GM19193 (cell line): Measurements from ENCODE around the gene TTC29.

Experiments
- POLR2A ChIP-seq: IDR thresholded peaks from 4 replicates; pipeline ENCODE4 v1.6.1; 2011; ENCODE audit not compliant: insufficient read depth, insufficient read length; ENCODE audit errors: extremely low read depth

Gene TTC29

DNA sequence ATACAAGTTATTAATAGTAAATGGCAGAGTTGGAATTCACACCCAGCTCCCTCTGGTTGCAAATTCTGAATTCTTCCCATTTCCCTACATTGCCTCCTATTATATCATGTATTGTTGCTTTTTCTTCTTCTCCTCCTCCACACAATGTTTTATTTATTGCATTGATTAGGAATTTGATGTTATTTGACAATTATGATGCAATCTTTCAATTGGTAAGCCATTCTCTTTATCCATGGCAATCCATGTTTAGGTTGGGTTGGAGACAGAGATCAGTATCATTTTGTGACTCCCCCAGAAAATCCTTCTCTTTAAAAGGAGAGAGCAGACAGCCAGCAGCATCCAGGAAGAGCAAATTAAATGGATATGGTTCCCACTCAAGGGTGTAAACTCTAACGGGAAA is 30.5 kb downstream of the TTC29 start:
- TF ChIP-seq POLR2A = no peak

DNA sequence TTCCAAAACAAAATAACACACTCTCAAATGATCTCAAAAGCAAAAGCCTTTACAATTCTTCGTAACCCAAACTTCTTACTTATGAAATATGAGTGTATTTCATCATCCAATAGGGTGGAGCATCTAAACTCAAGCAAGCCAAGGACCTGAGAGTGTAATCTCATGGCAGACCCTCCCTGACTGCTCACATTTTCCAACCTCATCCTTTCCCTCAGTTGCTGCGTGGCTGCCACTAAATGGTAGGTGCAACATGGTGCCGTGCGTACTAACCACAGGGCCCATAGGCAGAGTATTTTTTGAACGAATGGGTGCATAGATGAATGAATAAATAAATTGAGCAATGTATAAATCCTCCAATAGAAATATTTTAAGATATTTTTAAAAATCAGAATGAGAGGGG is 45.4 kb downstream of the TTC29 start:
- TF ChIP-seq POLR2A = no peak

DNA sequence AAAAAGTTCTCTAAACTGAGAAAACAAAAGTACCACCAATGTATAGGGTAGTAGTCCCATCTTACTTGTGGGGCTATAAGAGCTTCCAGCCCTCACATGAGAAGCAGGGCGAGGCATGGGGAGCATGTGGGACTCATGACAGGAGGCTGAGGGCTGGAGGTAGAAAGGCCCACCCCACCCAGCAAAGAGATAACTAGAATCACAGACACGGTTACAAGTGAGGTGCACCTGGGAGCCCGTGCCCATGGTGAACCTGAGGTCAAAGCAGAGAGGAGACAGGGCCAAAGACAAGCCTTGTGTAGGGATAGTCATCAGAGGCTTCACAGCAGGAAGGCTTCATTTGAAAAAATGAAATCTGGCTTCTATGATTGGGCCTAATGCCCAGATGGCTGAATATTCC is 55.4 kb downstream of the TTC29 start:
- TF ChIP-seq POLR2A = no peak

DNA sequence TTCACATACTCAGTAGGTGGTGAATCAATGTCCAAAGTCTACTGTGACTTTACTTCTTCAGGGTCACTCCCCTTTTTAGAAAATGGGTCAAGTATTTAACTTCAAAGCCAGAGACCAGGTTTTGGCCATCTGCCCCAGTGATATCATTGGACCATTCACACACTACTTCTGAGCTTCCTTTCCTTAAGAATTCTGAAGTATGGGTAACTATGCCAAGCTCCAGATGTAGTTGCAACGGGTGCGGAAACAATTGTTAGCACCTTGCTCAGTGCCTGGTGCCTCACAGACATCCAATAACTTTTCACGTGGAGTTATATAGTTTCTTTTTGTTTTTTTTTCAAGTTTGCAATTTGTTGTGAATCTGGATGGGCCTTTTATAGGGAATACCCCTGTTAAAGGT is 62.6 kb downstream of the TTC29 start:
- TF ChIP-seq POLR2A = no peak

DNA sequence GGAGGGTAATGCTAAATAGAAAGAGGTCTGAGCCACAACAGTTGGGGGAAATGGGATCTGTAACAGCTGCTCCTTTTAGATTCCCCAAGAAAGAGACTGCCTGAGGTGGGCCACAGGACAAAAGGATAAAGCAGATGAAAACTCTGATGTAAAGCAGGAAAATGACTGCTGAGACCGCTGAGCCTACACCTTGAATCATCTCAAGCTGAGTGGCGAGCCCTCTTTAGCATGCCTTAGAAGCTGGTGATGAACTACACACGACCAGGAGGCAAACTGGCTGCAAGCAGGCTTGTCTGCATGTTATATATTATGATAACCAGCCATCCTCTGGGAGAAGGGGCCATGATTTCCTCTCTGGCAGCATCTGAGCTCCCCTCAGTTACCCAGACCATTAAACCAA is 88.4 kb downstream of the TTC29 start:
- TF ChIP-seq POLR2A = no peak

DNA sequence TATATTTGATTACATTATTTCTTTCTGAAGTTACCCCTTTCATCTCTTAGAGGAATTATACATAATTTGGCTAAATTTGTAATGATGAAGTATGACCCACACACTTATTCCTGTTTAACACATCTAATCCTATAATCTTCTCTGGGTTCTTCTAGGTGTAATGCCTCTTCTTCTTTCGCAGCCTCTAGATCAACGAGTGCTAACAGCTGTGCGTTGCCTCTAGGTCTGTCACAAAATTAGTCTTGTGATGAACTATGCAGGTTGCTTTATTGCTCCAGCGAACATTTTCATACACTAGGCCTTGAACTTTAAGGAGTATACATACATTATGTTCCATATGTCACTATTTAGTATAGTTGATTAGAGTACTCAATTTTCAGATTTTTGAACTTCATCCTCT is 89.9 kb downstream of the TTC29 start:
- TF ChIP-seq POLR2A = no peak

DNA sequence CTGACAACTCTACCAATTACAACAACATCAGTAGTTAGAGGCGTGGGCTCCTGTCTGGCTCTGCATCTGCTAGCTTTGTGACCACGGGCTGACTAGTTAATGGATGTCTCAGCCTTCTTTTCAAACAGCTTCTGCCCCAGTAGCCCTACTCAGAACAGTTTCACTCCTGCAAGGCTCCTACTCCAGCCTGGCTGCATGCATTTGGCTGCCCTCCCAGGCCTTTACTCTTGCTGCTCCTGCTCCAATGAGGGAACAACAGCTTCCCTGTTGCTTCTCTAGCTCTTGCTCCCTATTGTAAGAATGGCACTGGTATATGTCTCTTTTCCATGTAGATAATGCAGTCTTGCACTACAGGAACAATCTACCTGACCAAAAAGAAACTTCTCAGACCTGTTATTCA is 93.3 kb downstream of the TTC29 start:
- TF ChIP-seq POLR2A = no peak

DNA sequence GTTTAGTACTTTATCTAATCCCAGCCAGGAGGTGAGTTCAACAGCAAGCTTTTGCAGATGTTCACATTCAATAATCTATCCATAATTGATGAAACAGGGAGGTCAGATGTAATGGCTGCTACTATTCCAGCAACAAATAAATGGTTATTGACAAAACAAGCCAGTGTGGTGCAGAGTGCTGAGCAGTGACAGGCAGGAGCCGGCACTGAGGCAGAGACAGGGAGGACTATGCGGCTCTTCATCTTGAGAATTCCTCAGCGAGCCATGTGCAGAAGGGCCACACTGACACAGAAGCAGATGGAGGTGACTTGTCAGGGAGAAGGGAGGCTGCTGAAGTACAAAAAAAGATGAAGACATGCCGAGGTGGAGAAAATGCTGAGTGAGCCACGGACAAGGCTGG is 98.3 kb downstream of the TTC29 start:
- no peak for TF ChIP-seq POLR2A

DNA sequence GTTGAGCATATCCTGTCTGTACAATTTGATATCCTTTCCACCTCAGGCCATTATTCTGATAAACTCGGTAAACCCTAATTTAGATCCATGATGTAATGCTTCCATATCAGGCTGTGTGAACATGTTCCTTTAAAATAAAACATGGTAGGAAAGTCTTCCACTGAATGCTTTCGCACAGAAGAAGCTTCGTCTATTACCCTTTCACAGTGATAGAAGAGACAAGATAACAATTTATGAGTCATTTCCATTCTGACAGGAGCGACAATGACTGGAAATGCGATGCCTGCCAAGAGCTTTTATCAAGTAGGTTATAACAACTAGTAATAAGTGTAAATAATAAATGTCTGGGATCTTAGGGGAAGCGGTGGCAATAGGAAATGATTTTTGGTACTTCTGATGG is 98.8 kb downstream of the TTC29 start:
- TF ChIP-seq POLR2A = no peak

DNA sequence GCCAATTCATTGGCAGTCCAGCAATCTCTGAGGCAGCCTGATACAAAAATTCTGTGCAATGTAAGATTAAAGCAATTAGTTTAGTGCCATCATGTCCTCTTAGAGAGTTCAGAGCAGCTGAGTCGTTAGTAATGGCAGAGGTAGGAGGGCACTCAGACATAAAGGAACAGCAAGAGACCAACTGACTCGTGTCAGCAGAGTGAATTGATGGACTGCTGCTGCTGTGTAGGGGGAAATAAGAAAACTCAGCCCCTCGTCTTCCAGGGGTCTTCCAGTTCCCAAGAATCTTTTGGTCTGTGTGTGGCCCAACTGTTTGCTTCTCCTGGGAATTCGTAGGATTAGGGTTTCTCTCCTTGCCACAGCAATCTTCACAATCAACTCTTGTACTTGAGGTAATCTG is 100.9 kb downstream of the TTC29 start:
- no peak for TF ChIP-seq POLR2A

DNA sequence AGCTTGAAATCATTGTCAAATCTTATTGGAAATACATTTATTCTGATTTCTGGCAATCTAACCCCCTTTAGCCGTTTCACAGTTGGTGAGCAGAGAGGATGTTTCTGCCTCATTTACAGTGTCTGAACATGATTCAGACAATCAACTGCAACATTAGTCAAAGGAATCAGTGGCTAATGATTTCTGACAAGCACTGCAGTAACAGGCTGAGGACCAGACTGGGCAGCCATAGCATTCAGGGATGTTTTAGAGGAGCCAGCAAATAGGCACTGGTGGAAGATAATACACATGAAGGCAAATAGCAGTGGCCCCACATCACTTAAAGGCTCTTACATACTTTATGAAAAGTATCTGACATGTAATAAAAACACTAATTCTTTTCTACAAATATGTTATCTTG is 102.8 kb downstream of the TTC29 start:
- TF ChIP-seq POLR2A = no peak

DNA sequence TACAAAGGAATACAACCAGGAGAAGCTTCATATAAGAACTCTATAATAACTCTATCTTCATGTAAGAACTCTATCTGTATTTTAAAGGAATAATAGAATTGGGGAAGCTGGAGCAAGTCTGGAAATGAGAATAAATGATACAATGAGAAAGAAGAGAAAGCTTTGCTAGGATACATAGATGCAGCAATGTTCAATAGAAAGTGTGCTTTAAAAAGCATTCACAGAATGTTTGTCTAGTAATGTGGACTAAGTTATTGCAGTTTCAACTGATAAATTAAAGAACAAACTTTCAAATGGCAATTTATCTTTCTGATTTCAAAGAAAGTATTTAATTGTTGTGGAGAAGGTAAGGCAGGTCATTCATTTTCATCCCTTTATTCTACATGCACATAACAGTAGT is 104.9 kb downstream of the TTC29 start:
- no peak for TF ChIP-seq POLR2A

DNA sequence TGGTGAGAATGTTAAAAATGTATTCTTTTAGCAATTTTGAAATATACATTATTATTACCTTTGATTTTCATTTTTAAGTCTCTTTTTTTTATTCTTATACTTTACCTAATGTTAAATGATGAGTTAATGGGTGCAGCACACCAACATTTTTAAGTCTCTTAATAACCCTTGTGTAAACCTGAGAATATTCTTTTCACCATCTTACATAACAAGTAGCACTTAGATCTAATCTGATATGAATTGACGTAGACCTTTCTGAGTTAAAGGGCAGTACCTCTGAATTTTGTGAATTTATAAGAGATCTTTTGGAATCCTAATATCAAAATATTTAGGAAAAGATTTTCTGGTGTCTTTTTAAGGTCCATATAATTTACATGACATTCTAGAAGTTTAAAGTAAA is 110.6 kb downstream of the TTC29 start:
- TF ChIP-seq POLR2A = no peak

DNA sequence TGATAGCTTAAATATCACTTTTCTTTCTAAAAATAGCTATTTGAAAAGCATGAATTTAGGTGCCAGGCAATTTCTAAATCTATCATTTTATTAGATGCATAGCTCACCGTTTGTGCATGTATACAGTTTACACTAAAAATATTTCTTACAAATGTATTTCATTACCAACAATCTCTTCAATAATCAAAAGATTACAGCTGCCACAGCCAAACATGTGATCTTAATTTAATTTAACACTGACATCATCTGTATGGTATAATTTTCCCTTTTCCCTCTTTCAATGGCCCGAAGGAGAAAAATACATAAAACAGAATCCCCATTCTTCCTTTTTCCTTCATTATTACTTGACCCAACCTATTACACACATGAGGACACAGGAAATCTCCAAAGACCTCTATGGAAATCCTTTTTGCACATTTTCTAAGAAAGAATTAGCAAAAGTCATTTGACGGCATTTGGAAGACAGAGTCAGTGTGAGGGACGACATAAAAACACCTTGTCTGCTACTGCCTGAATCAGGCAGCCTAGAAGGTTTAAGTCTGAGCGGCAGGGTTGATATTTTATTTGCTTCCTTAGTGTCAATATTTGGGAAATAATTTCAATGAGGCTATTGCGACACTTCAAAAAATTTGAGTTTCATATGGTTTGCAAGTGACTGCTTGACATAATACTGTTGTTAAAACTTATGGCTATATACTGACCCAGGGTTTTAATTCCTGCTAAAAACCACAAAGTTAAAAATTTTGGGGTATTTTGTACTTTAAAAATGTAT is 111.2 kb downstream of the TTC29 start:
- no peak for TF ChIP-seq POLR2A

DNA sequence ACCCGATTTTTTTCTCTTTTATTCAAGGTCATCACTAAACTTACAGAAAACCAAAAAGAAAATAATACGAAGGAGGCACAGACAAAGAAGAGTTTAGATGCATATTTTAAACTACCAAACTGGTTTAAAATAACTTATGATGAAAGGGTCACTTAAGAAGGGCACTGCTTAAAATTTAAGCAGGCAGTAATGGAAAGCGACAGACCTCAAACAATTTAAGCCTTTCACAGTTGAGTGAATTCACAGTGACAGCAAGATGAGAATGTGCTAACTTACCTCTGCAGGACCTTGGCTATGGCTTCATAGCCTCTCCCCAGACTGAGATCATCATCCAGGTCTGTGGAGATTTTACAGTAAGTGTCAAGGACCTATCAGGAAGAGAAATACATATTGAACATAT is 112.1 kb downstream of the TTC29 start:
- TF ChIP-seq POLR2A = no peak

DNA sequence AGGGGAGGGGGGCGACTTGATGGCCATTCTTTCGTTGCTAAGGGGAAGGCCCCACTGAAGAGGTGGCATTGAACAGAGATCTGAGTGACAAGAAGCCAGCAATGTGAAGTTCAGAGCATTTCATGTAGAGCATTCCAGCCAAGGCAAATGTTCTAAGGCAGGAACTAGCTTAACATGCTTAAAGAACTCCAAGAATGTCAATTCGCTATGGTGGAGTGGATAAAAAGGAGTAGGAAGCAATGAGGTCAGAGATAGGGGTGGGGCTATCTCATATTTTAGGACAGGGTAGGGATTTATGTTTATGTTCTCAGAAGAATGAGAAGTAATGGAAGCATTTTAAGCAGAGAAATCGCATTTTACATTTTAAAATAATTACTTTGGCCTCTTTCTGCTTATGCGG is 130.9 kb downstream of the TTC29 start:
- TF ChIP-seq POLR2A = no peak

DNA sequence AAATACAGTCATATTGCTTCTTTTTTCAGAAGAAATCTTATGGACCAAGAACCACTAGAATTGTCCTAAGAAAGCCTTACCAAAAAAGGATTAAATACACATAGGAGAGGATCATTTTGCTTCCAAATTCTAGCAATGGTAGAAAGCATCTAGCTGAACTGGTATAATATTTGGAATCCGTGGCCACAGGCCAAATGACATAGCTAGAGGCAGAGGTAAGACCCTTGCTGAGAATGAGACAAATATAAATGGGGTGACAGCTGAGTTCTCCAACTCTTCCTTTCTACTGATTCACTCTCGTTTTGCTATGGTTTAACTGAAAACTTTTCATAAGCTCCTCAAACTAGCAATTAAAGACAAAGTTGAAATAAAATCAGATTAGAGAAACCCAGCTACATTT is 150.0 kb downstream of the TTC29 start:
- no peak for TF ChIP-seq POLR2A
